ENCODE measurements around the gene LCN2.

DNA sequence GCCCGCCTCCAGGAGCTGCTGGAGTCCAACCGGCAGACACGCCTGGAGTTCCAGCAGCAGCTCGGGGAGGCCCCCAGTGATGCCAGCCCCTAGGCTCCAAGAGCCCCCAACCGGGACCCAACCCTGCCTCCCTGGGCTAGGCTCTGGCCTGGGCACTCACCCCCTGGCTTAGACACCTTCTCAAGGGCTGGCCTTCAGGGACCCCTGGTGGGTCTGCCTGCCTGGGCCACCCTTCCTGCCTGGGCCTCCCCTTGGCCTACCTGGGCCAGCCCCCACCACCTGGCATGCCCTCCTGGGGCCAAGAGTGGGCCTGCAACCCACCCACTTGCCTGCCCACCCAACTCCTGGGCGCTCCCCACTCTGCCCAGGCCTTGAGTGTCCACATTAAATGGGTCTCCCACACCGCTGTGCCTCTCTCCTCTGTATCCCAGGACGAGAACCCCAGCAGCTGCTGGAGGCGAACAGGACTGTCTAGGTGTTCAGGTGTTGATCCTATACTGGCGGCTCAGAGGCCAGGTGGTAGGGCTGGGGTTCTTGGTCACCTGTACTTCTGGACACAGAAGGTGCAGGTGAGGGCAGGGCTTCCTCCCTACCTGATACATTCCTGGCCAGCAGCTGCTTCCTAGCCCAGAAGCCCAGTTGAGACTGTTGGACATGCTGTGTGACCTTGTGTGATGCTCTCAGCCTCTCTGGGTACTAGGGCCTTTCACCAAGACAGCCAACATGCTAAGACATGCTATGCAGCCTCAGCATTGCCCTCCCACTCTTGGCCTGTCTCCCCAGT, 14.5 kb downstream of the LCN2 start:
- no peak for TF ChIP-seq EP300 (IDR thresholded peaks at IDR 0.05)
- no peak for TF ChIP-seq POLR2A (IDR thresholded peaks at IDR 0.05)
- TF ChIP-seq, protein P1, sequence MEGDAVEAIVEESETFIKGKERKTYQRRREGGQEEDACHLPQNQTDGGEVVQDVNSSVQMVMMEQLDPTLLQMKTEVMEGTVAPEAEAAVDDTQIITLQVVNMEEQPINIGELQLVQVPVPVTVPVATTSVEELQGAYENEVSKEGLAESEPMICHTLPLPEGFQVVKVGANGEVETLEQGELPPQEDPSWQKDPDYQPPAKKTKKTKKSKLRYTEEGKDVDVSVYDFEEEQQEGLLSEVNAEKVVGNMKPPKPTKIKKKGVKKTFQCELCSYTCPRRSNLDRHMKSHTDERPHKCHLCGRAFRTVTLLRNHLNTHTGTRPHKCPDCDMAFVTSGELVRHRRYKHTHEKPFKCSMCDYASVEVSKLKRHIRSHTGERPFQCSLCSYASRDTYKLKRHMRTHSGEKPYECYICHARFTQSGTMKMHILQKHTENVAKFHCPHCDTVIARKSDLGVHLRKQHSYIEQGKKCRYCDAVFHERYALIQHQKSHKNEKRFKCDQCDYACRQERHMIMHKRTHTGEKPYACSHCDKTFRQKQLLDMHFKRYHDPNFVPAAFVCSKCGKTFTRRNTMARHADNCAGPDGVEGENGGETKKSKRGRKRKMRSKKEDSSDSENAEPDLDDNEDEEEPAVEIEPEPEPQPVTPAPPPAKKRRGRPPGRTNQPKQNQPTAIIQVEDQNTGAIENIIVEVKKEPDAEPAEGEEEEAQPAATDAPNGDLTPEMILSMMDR (IDR thresholded peaks at IDR 0.05) = no peak
- no peak for TF ChIP-seq POLR2AphosphoS5 (IDR thresholded peaks at IDR 0.05)
